Subcutaneous adipose tissue (tissue), 4 donors: Measurements from ENCODE around the gene WWTR1. TPM values are rescaled to one million over a fixed set of nuclear protein-coding genes. Genes with fewer than 3 reads are reported as not detected.

Experiments
- total RNA-seq, 4 donors: library from RNA; depleted of rRNA; stranded (reverse); fragments of >200 nt; gene quantifications; one replicate each; pipeline ENCODE4 v1.1.0, GENCODE V29; 2016
- TF ChIP-seq, protein P1 (sequence below): fragments of 450-650 bp; IDR thresholded peaks from one replicate; pipeline ENCODE4 v1.5.1; 2016; ENCODE audit warnings: low read depth, mild to moderate bottlenecking, control low read depth, antibody characterized with exemption, moderate library complexity

Gene WWTR1
- total RNA-seq, 4 donors from 2014 or later: 47.9 to 89.3 (median 62.4) TPM

DNA sequence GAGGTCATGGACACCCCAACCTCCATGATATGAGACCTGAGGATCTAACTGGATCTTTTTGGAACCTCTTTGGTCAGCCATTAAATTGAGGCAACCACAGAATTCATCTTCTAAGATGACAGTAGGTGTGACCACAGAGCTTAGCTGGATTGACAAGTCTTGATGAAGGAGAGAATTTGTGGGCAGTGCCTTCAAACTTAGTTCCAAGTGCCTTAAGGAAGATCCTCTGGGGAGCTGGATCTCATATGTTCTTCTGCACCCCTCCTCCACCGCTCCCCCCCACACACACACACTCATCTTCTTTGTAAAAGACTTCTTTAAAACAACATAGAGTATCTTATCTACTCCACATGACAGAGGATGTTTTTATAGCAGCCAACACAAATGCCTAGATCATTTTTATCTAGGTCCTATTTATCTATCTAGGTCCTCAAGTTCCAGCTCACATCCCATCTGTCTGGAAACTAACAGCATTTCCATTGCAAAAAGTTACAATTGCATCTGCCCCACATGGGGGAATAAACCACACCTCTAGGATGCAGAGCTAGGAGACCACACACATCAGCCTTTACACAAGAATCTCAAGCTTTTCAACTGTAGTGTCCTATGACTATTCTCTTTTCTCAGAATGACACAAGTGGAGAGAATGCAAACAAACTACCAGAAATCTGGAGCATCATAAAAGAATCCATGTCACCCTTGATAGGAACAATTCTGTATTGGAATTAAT lies 37.4 kb downstream of the WWTR1 start:
- TF ChIP-seq, protein P1, sequence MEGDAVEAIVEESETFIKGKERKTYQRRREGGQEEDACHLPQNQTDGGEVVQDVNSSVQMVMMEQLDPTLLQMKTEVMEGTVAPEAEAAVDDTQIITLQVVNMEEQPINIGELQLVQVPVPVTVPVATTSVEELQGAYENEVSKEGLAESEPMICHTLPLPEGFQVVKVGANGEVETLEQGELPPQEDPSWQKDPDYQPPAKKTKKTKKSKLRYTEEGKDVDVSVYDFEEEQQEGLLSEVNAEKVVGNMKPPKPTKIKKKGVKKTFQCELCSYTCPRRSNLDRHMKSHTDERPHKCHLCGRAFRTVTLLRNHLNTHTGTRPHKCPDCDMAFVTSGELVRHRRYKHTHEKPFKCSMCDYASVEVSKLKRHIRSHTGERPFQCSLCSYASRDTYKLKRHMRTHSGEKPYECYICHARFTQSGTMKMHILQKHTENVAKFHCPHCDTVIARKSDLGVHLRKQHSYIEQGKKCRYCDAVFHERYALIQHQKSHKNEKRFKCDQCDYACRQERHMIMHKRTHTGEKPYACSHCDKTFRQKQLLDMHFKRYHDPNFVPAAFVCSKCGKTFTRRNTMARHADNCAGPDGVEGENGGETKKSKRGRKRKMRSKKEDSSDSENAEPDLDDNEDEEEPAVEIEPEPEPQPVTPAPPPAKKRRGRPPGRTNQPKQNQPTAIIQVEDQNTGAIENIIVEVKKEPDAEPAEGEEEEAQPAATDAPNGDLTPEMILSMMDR: no peak

DNA sequence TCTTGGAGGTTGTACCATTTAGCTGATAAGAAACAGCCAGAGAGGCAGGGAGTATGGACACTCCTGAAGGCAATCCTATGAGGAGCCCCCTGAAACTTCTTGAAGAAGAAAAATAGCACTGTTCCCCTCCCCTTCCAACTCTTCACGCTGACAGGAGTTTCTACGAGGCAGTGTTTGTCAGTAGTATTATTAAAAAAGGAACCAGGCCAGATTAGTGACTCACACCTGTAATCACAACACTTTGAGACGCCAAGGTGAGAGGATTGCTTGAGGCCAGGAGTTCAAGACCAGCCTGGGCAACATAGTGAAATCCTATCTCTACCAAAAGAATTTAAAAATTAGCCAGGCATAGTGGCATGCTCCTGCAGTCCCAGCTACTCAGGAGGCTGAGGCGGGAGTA lies 38.7 kb downstream of the WWTR1 start:
- TF ChIP-seq, protein P1: no peak

DNA sequence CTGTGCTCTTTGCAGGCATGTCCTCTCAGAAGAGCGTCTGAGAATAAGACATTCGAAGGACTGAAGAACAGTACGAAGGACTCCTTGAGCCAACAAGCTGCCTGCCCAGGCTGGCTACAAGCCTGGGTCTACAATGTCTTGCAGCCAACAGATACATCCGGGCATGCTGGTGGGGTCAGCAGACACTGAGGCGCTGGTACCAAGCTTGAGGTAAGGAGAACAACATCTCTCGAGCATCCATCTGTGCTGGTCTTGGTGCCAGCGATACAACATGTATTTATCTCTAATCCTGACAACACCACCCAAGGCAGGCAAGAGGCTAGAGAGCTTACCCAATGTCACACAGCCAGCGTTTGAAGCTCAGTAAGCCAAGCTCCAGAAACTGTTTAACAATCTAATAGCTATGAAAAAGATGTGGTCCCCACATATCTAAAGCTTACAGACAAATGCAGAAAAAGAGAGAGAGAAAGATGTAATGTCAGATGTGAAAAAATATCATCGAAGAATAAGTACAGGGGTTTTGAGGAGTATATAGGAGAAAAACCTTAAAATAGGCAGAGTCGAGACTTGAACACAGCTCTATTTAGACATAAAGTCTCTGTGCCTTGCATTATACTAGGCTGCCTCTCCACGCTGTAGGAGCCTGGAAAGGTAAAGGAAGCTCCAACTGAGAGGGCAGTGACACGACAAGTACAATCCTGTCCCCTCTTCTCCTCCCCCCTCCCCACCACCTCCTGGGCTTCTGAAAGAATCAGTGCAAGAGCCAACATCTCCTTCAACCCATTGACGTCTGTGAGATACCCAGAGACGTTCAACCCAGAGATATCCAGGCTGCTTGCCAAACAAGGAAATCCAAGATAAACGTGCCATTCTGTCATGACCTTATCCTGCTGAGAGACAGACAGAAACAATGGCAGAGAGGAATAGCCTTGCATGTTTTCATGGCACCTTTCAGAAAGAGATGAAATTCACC lies 39.4 kb downstream of the WWTR1 start:
- TF ChIP-seq, protein P1: no peak

DNA sequence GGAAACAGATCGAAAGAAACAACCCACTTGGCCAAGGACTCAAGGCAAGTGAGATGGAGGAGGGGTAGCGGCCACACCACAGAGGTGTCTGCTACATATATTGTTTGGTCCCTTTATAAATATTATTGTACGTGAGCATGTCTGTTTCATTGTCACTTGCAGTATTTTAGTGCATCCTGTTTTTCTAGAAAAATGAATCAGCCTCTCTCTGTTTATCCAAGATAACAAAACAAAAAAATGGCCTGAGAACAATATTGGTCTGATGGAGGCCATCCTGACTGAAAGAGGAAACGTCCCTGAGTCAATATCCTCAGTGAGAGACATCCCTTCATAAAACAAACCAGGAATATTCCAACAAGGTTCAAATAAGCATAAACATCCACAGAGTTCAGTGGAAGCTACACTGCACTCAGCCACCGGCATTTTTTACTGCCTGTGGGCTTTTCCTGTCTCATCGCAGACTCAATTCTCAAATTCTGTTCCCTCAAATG lies 42.0 kb downstream of the WWTR1 start:
- TF ChIP-seq, protein P1: no peak

DNA sequence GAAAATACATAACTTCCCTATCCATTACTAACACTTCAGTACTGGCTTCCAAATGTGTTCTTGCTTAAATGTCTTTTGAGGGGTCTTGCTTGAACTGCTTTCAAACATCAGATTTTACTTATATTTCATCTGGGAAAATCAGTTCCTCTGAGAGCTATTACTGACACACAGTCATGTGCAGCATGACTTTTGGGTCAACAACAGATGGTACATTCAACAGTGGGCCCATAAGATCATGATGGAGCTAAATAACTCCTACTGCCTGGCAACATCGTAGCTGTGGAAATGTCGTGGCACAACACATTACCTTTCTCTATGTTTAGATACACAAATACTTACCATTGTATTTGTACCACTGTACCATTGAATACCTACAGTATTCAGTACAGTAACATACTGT lies 43.8 kb downstream of the WWTR1 start:
- TF ChIP-seq, protein P1: no peak

DNA sequence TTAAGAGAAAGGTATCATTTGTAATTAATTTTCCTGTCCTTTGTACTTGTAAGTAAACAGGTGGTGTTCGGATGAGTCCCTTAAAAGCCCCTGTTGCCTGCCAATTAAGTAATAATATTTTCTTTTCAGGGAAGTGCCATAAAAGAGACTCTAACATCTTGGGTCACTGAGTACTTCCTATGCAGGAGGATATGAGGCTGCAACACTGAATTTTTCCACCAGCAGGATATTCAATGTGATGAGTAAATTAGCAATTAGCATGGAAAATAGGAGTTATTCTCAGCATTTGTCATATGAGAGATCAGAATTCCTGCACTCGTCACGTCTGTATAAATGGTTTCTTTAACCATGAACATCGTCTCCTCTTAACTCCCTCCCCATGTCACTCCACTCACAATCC lies 45.4 kb downstream of the WWTR1 start:
- TF ChIP-seq, protein P1: no peak

DNA sequence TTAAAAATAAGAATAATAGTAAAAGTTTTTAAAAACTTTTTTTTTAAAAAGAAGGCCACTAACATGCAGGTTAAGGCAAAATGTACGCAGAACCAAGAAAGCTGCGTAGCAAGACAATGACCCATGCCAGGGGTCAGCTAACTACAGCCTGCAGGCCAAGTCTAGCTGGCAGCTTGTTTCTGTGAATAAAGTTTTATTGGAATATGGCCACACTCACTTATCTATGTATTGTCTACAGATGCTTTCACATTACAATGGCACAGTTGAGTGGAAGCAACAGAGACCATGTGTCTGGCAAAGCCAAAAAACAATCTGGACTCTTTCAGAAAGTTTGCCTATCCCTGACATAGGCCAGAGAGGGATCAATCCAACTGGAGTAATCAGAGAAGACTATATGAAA lies 46.7 kb downstream of the WWTR1 start:
- TF ChIP-seq, protein P1: no peak
